Neural progenitor cell (in vitro differentiated cells): ENCODE measurements around the gene DEFB119. TPM values are rescaled to one million over a fixed set of nuclear protein-coding genes. Genes with fewer than 3 reads are reported as not detected.
"Not testable (repeated sequence)": the region's sequence is repeated elsewhere in the genome, so short reads cannot be mapped to it uniquely, and the experiment has no call there.

Experiments used
- DNase-seq: peaks from one replicate; pipeline ENCODE4 v3.0.0-alpha.2; 2016; ENCODE audit warnings: low spot score
- H2AFZ ChIP-seq: fragments of 200-600 bp; sonication (generic); replicated peaks from 2 replicates; pipeline ENCODE4 v1.6.1; 2016; ENCODE audit warnings: antibody characterized with exemption
- H3F3A ChIP-seq: fragments of 200-600 bp; sonication (generic); 2 replicates; pipeline ENCODE4 v1.6.1; 2016; ENCODE audit warnings: antibody characterized with exemption, low read depth
- H3K27ac ChIP-seq: fragments of 200-600 bp; sonication (generic); 2 replicates; pipeline ENCODE4 v1.5.1; 2016; ENCODE audit warnings: mild to moderate bottlenecking
- H3K27me3 ChIP-seq: fragments of 200-600 bp; sonication (generic); 2 replicates; pipeline ENCODE4 v1.6.1; 2016; ENCODE audit warnings: mild to moderate bottlenecking, moderate library complexity
- H3K36me3 ChIP-seq: fragments of 200-600 bp; sonication (generic); 2 replicates; pipeline ENCODE4 v1.5.1; 2016
- H3K4me1 ChIP-seq: fragments of 200-600 bp; sonication (generic); 2 replicates; pipeline ENCODE4 v1.6.1; 2016; ENCODE audit warnings: mixed run types
- H3K4me2 ChIP-seq: fragments of 200-600 bp; sonication (generic); 2 replicates; pipeline ENCODE4 v1.6.1; 2016
- H3K4me3 ChIP-seq: fragments of 200-600 bp; sonication (generic); 2 replicates; pipeline ENCODE4 v1.5.1; 2016
- H3K79me2 ChIP-seq: fragments of 200-600 bp; sonication (generic); 2 replicates; pipeline ENCODE4 v1.6.1; 2016; ENCODE audit warnings: low read depth
- H3K9ac ChIP-seq: fragments of 200-600 bp; sonication (generic); 2 replicates; pipeline ENCODE4 v1.6.1; 2016
- H3K9me3 ChIP-seq: fragments of 200-600 bp; sonication (generic); 2 replicates; pipeline ENCODE4 v1.5.1; 2016; ENCODE audit warnings: low read depth
- H4K20me1 ChIP-seq: fragments of 200-600 bp; sonication (generic); 2 replicates; pipeline ENCODE4 v1.6.1; 2016; ENCODE audit warnings: low read depth
- H3K27ac Mint-ChIP-seq: 3 replicates; pipeline ENCODE4 v1.8.0; 2021; ENCODE audit warnings: mixed read lengths
- H3K27me3 Mint-ChIP-seq: 2 replicates; pipeline ENCODE4 v1.8.0; 2022; ENCODE audit warnings: low read depth, mild to moderate bottlenecking, inconsistent platforms, moderate library complexity, mixed read lengths; ENCODE audit not compliant: insufficient read depth
- H3K36me3 Mint-ChIP-seq: 3 replicates; pipeline ENCODE4 v1.8.0; 2021; ENCODE audit warnings: mixed read lengths
- H3K4me1 Mint-ChIP-seq: 3 replicates; pipeline ENCODE4 v1.8.0; 2021; ENCODE audit warnings: mixed read lengths
- H3K4me3 Mint-ChIP-seq: 3 replicates; pipeline ENCODE4 v1.8.0; 2021; ENCODE audit warnings: mild to moderate bottlenecking, moderate library complexity, mixed read lengths
- H3K9me3 Mint-ChIP-seq: 3 replicates; pipeline ENCODE4 v1.8.0; 2020; ENCODE audit warnings: mixed read lengths
- EZH2 ChIP-seq: fragments of 200-600 bp; sonication (generic); IDR thresholded peaks from 2 replicates; pipeline ENCODE4 v1.6.1; 2017; ENCODE audit warnings: antibody characterized with exemption, mild to moderate bottlenecking, moderate library complexity
- EZH2phosphoT487 ChIP-seq: fragments of 200-600 bp; sonication (generic); IDR thresholded peaks from 2 replicates; pipeline ENCODE4 v1.6.1; 2017; ENCODE audit warnings: antibody characterized with exemption
- total RNA-seq: library from RNA; depleted of rRNA; stranded (reverse); fragments of >200 nt; gene quantifications from 2 replicates; pipeline ENCODE4 v1.2.3, GENCODE V29; 2015; ENCODE audit warnings: low replicate concordance
- TF ChIP-seq, protein P1 (sequence below): fragments of 200-600 bp; sonication (generic); IDR thresholded peaks from 2 replicates; pipeline ENCODE4 v1.5.1; 2017; ENCODE audit warnings: antibody characterized with exemption, mild to moderate bottlenecking

Gene DEFB119, protein sequence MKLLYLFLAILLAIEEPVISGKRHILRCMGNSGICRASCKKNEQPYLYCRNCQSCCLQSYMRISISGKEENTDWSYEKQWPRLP
- total RNA-seq: not detected in 2 replicates

DNA sequence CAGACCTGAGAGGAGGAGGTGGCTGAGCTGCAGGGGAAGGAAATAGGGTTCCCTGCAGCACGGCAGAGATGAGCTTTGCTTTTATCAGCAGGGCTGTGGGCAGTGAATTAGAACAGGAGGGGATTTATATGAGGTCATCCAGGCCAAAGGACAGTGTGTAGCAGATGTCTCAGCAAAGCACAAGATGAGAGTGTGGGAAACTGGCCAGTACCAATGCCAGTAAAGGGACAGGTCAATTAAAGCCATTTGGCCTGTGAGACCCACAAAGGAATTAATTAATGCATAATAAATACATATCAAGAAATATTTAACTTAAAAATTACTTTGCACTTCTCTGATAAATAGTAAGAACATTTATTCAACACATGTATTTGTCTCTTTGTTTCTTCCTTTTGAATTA, at the start of gene DEFB119:
Gene DEFB119, minus strand, starts transcription at position 101 of the 400 bp plus-strand sequence. CDS start 107 bp downstream, outside the sequence.
- Mint-ChIP-seq H3K27me3 (peaks cover 8% of the 10 kb centered on the region), H3K4me1 (no peaks in the 10 kb centered on the region), H3K36me3 (no peaks in the 10 kb centered on the region), H3K27ac (no peak within 1 kb of the TSS), H3K4me3 (no peak within 1 kb of the TSS), H3K9me3 (peaks cover 24% of the 10 kb centered on the region)
- Histone ChIP-seq H3K27ac (no peak within 1 kb of the TSS), H3K36me3 (no peaks in the 10 kb centered on the region), H3K4me1 (no peaks in the 10 kb centered on the region), H3K4me3 (no peak within 1 kb of the TSS), H2AFZ (no peak within 1 kb of the TSS), H3K79me2 (no peaks in the 10 kb centered on the region), H3K9ac (no peak within 1 kb of the TSS), H3F3A (no peaks in the 10 kb centered on the region), H3K9me3 (peaks cover 7% of the 10 kb centered on the region), H4K20me1 (no peaks in the 10 kb centered on the region), H3K27me3 (no peaks in the 10 kb centered on the region), H3K4me2 (no peak within 1 kb of the TSS)
- DNase-seq: no peak
- TF ChIP-seq EZH2 (no peak), EZH2phosphoT487 (no peak)
- TF ChIP-seq, protein P1, sequence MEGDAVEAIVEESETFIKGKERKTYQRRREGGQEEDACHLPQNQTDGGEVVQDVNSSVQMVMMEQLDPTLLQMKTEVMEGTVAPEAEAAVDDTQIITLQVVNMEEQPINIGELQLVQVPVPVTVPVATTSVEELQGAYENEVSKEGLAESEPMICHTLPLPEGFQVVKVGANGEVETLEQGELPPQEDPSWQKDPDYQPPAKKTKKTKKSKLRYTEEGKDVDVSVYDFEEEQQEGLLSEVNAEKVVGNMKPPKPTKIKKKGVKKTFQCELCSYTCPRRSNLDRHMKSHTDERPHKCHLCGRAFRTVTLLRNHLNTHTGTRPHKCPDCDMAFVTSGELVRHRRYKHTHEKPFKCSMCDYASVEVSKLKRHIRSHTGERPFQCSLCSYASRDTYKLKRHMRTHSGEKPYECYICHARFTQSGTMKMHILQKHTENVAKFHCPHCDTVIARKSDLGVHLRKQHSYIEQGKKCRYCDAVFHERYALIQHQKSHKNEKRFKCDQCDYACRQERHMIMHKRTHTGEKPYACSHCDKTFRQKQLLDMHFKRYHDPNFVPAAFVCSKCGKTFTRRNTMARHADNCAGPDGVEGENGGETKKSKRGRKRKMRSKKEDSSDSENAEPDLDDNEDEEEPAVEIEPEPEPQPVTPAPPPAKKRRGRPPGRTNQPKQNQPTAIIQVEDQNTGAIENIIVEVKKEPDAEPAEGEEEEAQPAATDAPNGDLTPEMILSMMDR: no peak

- no peak overlapping the region for H3K27ac ChIP-seq
- H3K27me3 ChIP-seq: no peaks in the 10 kb centered on the region
- H4K20me1 ChIP-seq: no peaks in the 10 kb centered on the region
- Mint-ChIP-seq H3K4me3 (no peak overlapping the region), H3K9me3 (peaks cover 2% of the 10 kb centered on the region), H3K36me3 (no peaks in the 10 kb centered on the region), H3K27ac (no peak overlapping the region), H3K27me3 (peaks cover 2% of the 10 kb centered on the region), H3K4me1 (peaks cover 6% of the 10 kb centered on the region)
- H3K9ac ChIP-seq: no peak overlapping the region
- peaks cover 16% of the 10 kb centered on the region for H3K9me3 ChIP-seq
- no peak overlapping the region for H3K4me2 ChIP-seq
- no peaks in the 10 kb centered on the region for H3K4me1 ChIP-seq
- DNase-seq: no peak
- H3K79me2 ChIP-seq: no peaks in the 10 kb centered on the region
- H3K36me3 ChIP-seq: no peaks in the 10 kb centered on the region
- TF ChIP-seq EZH2 (no peak), EZH2phosphoT487 (no peak)
- TF ChIP-seq, protein P1: no peak
- no peak overlapping the region for H2AFZ ChIP-seq
- H3F3A ChIP-seq: no peaks in the 10 kb centered on the region
- no peak overlapping the region for H3K4me3 ChIP-seq
Observed at GRCh38 chr20:31430568-31431115, 40.3 kb upstream of the DEFB119 start.

GRCh38 chr20:31427576-31427975, 37.2 kb upstream of the DEFB119 start:
- not testable (repeated sequence) for H3K27ac Mint-ChIP-seq, H3K4me3 Mint-ChIP-seq, DNase-seq, H4K20me1 ChIP-seq, H3K27ac ChIP-seq, H3K4me2 ChIP-seq, H3K36me3 ChIP-seq, H3K9ac ChIP-seq, H2AFZ ChIP-seq, H3K27me3 ChIP-seq, H3K4me3 ChIP-seq, H3K36me3 Mint-ChIP-seq, H3K4me1 ChIP-seq, H3F3A ChIP-seq, H3K9me3 Mint-ChIP-seq, H3K27me3 Mint-ChIP-seq, H3K4me1 Mint-ChIP-seq, H3K79me2 ChIP-seq
- peaks cover 24% of the 10 kb centered on the region for H3K9me3 ChIP-seq

- H3K27me3 ChIP-seq: not testable (repeated sequence)
Observed at GRCh38 chr20:31426891-31427551, 36.6 kb upstream of the DEFB119 start.

More at GRCh38 chr20:31426891-31427551, 36.6 kb upstream of the DEFB119 start:
- H3K36me3 ChIP-seq, H3K27ac Mint-ChIP-seq, H3K4me3 Mint-ChIP-seq, H3K9ac ChIP-seq, H3K9me3 Mint-ChIP-seq, H3K79me2 ChIP-seq, H3K4me3 ChIP-seq, H3F3A ChIP-seq, H3K4me1 ChIP-seq, H2AFZ ChIP-seq, H3K4me2 ChIP-seq, H3K27ac ChIP-seq, DNase-seq, H4K20me1 ChIP-seq, H3K36me3 Mint-ChIP-seq, H3K4me1 Mint-ChIP-seq, H3K27me3 Mint-ChIP-seq: not testable (repeated sequence)
- H3K9me3 ChIP-seq: peaks cover 24% of the 10 kb centered on the region
